Measurements from ENCODE around the gene C1orf232. TPM values are rescaled to one million over a fixed set of nuclear protein-coding genes. Genes with fewer than 3 reads are reported as not detected.

Gene C1orf232
- total RNA-seq, 3 donors from 2014 or later (not counting 1 experiment from before 2014, with no cell fraction given) = not detected

DNA sequence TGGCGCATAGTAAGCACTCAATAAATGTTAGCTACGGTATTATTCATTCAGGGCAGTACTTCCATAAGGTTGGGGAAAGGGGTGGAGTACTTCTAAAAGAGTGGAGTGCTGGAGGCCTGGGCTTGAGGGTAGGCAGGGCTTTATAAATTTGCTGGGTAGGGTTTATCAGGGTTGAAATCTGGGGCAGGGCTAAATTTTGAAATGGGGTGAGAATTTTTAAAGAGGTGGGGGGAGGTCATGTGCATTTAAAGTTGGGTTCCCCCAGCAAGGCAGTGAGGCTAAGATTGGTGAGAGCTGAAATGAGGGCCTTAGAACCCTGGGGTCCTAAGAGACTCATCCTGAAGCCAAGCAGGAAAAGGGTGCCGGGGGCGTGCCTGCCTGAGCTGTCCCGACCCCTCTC is 31.6 kb upstream of the C1orf232 start:
- Histone ChIP-seq H3K4me3 (ENCODE audit: low read length) (no peak overlapping the region), H3K27me3 (ENCODE audit: control insufficient read depth, insufficient read depth, low read length) (no peaks in the 10 kb centered on the region), H3K9me3 (ENCODE audit: control insufficient read depth, insufficient read depth, low read length) (no peaks in the 10 kb centered on the region), H3K27ac (ENCODE audit: low read length) (no peak overlapping the region), H3K36me3 (ENCODE audit: control insufficient read depth, insufficient read depth, low read length) (no peaks in the 10 kb centered on the region), H3K4me1 (ENCODE audit: control insufficient read depth, insufficient read depth, low read length) (peaks cover 8% of the 10 kb centered on the region)
- Mint-ChIP-seq H3K27ac (no peak overlapping the region), H3K27me3 (ENCODE audit: low read depth in 2 of 2) (peaks cover 11 to 12% of the 10 kb centered on the region in 2 donors), H3K9me3 (no peaks in the 10 kb centered on the region), H3K36me3 (no peaks in the 10 kb centered on the region), H3K4me1 (peaks cover 6 to 8% of the 10 kb centered on the region in 2 donors), H3K4me3 (no peak overlapping the region)
- WGBS (ENCODE audit: insufficient coverage) = 96% methylated on average over 5 of the region's 5 CpGs
- TF ChIP-seq, protein P1, sequence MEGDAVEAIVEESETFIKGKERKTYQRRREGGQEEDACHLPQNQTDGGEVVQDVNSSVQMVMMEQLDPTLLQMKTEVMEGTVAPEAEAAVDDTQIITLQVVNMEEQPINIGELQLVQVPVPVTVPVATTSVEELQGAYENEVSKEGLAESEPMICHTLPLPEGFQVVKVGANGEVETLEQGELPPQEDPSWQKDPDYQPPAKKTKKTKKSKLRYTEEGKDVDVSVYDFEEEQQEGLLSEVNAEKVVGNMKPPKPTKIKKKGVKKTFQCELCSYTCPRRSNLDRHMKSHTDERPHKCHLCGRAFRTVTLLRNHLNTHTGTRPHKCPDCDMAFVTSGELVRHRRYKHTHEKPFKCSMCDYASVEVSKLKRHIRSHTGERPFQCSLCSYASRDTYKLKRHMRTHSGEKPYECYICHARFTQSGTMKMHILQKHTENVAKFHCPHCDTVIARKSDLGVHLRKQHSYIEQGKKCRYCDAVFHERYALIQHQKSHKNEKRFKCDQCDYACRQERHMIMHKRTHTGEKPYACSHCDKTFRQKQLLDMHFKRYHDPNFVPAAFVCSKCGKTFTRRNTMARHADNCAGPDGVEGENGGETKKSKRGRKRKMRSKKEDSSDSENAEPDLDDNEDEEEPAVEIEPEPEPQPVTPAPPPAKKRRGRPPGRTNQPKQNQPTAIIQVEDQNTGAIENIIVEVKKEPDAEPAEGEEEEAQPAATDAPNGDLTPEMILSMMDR (IDR thresholded peaks at IDR 0.05) = no peak
- ATAC-seq (no peak), DNase-seq (no peak)
- intact Hi-C loops (cut with micrococcal nuclease) = no loop called here

GRCh38 chr1:26197813-26198212 is 29.1 kb upstream of the C1orf232 start:
- no peak overlapping the region for H3K27ac ChIP-seq (ENCODE audit: low read length)
- whole genome bisulfite sequencing (ENCODE audit: insufficient coverage) = 91% methylated on average over 11 of the region's 11 CpGs
- H3K36me3 ChIP-seq (ENCODE audit: control insufficient read depth, insufficient read depth, low read length) = no peaks in the 10 kb centered on the region
- Mint-ChIP-seq H3K4me1 (peaks cover 6 to 8% of the 10 kb centered on the region in 2 donors), H3K4me3 (no peak overlapping the region), H3K9me3 (no peaks in the 10 kb centered on the region), H3K27ac (no peak overlapping the region), H3K36me3 (no peaks in the 10 kb centered on the region), H3K27me3 (ENCODE audit: low read depth in 2 of 2) (peaks cover 9 to 12% of the 10 kb centered on the region in 2 donors)
- peaks cover 8% of the 10 kb centered on the region for H3K4me1 ChIP-seq (ENCODE audit: control insufficient read depth, insufficient read depth, low read length)
- TF ChIP-seq, protein P1 (IDR thresholded peaks at IDR 0.05) = no peak
- intact Hi-C loops (cut with micrococcal nuclease) = no loop called here
- H3K9me3 ChIP-seq (ENCODE audit: control insufficient read depth, insufficient read depth, low read length) = no peaks in the 10 kb centered on the region
- DNase-seq (no peak), ATAC-seq (no peak)
- H3K27me3 ChIP-seq (ENCODE audit: control insufficient read depth, insufficient read depth, low read length) = no peaks in the 10 kb centered on the region
- no peak overlapping the region for H3K4me3 ChIP-seq (ENCODE audit: low read length)

DNA sequence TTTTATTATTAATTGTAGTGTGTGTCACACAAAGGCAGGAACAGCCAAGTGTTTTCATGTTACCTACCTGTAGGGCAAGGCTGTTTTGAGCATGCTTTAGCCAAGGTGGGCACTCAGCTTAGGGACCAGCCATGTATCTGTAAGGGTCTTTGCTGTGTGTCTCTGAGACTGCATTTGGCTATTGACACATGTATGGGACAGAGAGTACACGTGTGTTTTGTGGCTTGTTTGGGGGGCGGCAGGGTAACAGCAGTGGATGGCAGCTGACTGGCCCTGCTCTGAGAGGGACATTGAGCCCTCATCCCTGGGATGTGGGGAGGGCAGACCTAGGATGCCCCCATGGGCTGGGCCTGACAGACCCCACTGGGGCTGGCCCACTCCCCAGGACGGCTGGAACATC is 28.5 kb upstream of the C1orf232 start:
- H3K27me3 ChIP-seq (ENCODE audit: control insufficient read depth, insufficient read depth, low read length) = no peaks in the 10 kb centered on the region
- no peak overlapping the region for H3K27ac Mint-ChIP-seq
- no peaks in the 10 kb centered on the region for H3K36me3 Mint-ChIP-seq
- WGBS (ENCODE audit: insufficient coverage) = 86% methylated on average over 3 of the region's 3 CpGs
- no peaks in the 10 kb centered on the region for H3K36me3 ChIP-seq (ENCODE audit: control insufficient read depth, insufficient read depth, low read length)
- DNase-seq (no peak), ATAC-seq (no peak)
- H3K27ac ChIP-seq (ENCODE audit: low read length) = no peak overlapping the region
- H3K4me1 ChIP-seq (ENCODE audit: control insufficient read depth, insufficient read depth, low read length) = peaks cover 5% of the 10 kb centered on the region
- no peak overlapping the region for H3K4me3 ChIP-seq (ENCODE audit: low read length)
- peaks cover 9 to 12% of the 10 kb centered on the region in 2 donors for H3K27me3 Mint-ChIP-seq (ENCODE audit: low read depth in 2 of 2)
- no peaks in the 10 kb centered on the region for H3K9me3 ChIP-seq (ENCODE audit: control insufficient read depth, insufficient read depth, low read length)
- no peaks in the 10 kb centered on the region for H3K9me3 Mint-ChIP-seq
- intact Hi-C loops (cut with micrococcal nuclease) = no loop called here
- H3K4me1 Mint-ChIP-seq = peaks cover 6 to 7% of the 10 kb centered on the region in 2 donors
- H3K4me3 Mint-ChIP-seq = no peak overlapping the region
- TF ChIP-seq, protein P1 (IDR thresholded peaks at IDR 0.05) = no peak

DNA sequence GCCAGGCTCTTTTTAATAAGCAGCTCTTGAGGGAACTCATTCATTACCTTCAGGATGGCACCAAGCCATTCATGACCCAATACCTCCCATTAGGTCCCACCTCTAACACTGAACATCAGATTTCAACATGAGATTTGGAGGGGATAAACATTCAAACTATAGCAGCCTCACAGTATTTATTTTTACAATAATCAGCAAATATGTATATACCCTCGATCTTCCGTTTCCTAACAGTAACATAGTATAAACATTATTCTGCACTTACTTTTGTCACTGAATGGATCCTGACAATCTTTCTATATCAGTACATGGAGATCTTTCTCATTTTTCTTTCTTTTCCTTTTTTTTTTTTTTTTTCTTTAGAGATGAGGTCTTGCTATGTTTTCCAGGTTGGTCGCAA is 27.0 kb upstream of the C1orf232 start:
- H3K4me3 Mint-ChIP-seq = no peak overlapping the region
- H3K9me3 Mint-ChIP-seq = no peaks in the 10 kb centered on the region

More for the DNA sequence above, 27.0 kb upstream of the C1orf232 start:
- Mint-ChIP-seq H3K4me1 (peaks cover 0 to 4% of the 10 kb centered on the region in 2 donors), H3K27ac (no peak overlapping the region), H3K36me3 (no peaks in the 10 kb centered on the region), H3K27me3 (ENCODE audit: low read depth in 2 of 2) (peaks cover 7 to 12% of the 10 kb centered on the region in 2 donors)
- no peaks in the 10 kb centered on the region for H3K27me3 ChIP-seq (ENCODE audit: control insufficient read depth, insufficient read depth, low read length)
- no peak overlapping the region for H3K4me3 ChIP-seq (ENCODE audit: low read length)
- ATAC-seq (no peak), DNase-seq (no peak)
- no peaks in the 10 kb centered on the region for H3K9me3 ChIP-seq (ENCODE audit: control insufficient read depth, insufficient read depth, low read length)
- TF ChIP-seq, protein P1 (IDR thresholded peaks at IDR 0.05) = no peak
- H3K36me3 ChIP-seq (ENCODE audit: control insufficient read depth, insufficient read depth, low read length) = no peaks in the 10 kb centered on the region
- no peak overlapping the region for H3K27ac ChIP-seq (ENCODE audit: low read length)
- no peaks in the 10 kb centered on the region for H3K4me1 ChIP-seq (ENCODE audit: control insufficient read depth, insufficient read depth, low read length)
- WGBS (ENCODE audit: insufficient coverage) = 75% methylated on average over 2 of the region's 3 CpGs
- intact Hi-C loops (cut with micrococcal nuclease) = no loop called here
